SW480 (cell line): Measurements from ENCODE around the gene CDC42BPB.

Experiments
- DNase-seq: peaks from one replicate; pipeline ENCODE4 v3.0.0-alpha.2; 2016; ENCODE audit warnings: low spot score

The CDC42BPB gene

GRCh38 chr14:103073367-103073875 lies 16.1 kb upstream of the CDC42BPB start:
- DNase-seq: no peak

GRCh38 chr14:103072595-103073366 lies 15.4 kb upstream of the CDC42BPB start:
- no peak for DNase-seq

- DNase-seq: no peak
These were observed 14.3 kb upstream of the CDC42BPB start for GRCh38 chr14:103071544-103072251.

DNA sequence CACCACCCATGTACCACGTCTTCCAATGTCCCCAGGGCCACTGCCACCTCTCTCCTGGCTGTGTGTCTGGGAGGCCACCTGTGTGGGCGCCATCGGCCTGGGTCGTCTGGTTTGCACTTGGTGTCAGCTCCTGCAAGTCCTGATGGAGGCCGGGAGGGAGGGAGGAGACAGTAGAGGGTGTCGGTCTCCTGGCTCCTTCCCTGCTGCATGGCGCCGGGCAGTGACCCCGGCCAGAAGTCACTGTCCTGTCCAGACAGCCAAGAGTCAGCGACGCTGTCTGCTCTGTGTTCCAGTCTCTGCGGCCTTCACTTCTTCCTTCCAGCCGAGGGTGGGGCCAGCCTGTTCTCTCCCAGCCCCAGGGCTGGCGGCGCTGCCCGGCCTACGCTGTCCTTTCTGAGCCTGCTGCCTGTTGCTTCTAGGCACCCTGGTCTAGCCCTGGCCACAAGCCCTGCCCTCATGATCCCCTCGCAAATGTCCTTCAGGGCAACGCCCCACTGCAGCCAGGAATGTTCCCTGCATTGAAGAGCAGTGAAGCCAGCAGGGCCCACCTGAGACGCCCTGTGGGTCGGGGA lies 13.7 kb upstream of the CDC42BPB start:
- no peak for DNase-seq

GRCh38 chr14:103070263-103070885 lies 13.0 kb upstream of the CDC42BPB start:
- no peak for DNase-seq

DNA sequence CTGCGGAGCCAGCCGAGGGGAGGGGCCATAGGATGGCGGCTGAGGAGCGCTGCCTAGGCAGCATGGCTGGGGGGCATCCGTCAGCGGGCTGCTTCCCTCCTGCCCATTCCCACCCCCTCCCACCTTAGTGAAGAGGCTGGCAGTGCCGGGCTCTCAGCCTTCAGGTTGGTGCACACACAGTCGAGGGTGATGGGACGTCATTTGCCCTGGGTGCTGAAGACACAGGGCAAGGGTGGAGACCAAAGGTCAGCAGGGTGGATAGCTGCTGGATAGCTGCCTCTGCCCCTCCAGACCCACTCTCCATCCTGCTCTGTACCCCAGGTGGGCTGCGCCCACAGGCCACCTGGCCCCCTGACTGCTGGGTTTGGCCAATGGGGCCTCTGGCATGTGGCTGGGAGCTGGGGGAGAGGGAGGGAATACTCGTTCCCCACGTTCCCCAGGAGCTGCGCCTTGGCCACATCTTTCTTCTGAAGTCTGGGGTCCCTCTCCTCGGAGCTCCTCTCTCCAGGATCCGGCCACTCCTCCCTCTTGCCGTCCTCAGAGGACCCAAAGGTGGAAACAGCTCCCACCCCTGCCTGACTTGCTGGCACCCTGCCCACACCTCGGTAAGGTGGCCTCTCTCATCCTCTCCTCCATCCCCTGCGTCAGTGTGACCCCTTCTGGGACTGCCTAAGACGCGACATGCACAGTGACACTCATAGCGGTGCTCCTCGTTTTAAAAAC lies 11.2 kb upstream of the CDC42BPB start:
- no peak for DNase-seq

- DNase-seq: peak; percentile 95
These were observed 10.0 kb upstream of the CDC42BPB start for GRCh38 chr14:103067231-103067954.

DNA sequence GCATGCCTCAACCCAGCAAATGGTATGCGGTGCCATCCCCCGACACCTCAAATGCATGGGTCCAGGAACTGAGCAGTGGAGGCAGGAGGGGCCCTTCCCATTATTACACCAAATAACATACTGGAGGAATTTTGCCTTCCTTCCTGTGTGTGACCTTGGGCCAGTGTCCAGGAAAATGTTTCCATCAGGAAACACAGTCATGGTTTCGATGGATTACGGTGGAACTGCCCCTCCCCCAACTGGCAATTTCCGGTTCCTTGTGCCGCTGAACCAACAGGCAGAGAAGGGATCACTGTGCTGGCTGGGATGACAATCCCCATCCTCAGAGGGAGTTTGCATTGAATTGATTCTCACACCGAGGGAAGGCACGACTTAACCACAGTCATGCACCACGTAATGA lies 9.1 kb upstream of the CDC42BPB start:
- no peak for DNase-seq

DNA sequence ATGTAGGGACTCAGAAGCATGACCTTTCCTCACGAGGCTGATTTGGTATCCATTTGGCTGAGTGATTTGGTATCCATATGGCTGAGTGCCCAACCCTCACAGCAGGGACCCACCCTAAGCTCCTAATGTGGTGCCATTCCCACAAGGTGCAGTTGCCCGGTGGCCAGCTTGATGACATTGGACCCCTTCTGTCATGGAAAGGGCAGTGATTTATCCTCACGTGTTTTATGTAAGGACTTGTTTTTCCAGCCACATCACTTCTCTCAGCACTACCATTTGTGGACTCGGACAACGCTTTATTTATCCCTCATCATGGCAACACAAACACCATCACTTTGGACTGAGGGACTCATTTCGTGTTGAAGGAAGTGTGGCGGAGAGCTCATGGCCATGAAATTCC lies 8.5 kb upstream of the CDC42BPB start:
- no peak for DNase-seq

GRCh38 chr14:103064978-103065377 lies 7.6 kb upstream of the CDC42BPB start:
- no peak for DNase-seq

DNA sequence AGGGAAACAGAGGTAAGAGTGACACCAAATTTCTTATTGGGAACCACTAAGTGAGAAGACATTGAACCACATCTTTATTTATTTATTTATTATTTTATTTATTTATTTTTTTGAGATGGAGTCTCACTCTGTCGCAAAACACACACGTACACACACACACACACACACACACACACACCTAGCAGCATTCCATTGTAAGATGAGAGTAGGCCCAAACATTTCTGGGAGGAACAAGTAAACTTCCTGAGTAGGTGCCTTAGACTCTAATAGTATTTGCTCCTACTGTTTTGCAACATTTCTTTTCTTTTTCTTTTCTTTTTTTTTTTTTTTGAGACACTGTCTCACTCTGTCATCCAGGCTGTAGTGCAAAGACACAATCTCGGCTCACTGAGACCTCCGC lies 7.1 kb upstream of the CDC42BPB start:
- no peak for DNase-seq

GRCh38 chr14:103061482-103061976 lies 4.2 kb upstream of the CDC42BPB start:
- no peak for DNase-seq

- no peak for DNase-seq
These were observed 2.2 kb upstream of the CDC42BPB start for GRCh38 chr14:103059556-103059955.

DNA sequence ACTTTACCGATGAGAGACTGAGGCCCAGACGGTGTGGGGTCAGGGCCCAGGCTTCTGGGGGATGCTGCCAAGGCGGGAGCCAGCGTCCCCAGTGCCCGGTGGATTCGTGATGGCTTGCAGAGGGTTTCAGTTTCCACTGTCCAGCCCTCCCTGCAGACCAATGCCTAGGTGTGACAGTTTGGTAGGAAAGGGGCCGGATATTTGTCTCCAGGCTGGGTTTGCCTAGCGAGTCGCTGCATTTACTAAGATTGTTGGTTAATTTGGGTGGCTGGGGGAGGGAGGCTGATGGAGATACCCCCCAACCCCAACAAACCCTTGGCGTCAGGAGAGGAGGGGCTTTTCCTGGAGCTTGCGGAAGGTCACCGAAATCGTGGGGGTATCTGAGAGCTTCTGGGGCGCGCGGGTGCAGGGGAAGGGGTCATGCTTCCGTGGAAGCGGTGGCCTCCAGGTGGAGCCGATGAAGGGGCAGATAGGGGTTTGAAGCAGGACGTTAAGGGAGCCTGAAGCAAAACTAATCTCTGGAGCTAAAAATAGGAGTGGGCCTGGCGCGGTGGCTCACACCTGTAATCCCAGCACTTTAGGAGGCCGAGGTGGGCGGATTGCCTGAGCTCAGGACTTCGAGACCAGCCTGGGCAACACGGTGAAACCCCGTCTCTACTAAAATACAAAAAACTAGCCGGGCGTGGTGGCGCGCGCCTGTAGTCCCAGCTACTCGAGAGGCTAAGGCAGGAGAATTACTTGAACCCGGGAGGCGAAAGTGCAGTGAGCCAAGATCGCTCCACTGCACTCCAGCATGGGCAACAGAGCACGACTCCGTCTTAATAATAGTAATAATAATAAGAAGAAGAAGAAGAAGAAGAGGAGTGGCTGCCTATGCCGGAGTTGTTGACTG lies 1.1 kb upstream of the CDC42BPB start:
- DNase-seq: no peak

GRCh38 chr14:103057028-103057371 lies 349 bp downstream of the CDC42BPB start:
- peak; percentile 41 for DNase-seq

DNA sequence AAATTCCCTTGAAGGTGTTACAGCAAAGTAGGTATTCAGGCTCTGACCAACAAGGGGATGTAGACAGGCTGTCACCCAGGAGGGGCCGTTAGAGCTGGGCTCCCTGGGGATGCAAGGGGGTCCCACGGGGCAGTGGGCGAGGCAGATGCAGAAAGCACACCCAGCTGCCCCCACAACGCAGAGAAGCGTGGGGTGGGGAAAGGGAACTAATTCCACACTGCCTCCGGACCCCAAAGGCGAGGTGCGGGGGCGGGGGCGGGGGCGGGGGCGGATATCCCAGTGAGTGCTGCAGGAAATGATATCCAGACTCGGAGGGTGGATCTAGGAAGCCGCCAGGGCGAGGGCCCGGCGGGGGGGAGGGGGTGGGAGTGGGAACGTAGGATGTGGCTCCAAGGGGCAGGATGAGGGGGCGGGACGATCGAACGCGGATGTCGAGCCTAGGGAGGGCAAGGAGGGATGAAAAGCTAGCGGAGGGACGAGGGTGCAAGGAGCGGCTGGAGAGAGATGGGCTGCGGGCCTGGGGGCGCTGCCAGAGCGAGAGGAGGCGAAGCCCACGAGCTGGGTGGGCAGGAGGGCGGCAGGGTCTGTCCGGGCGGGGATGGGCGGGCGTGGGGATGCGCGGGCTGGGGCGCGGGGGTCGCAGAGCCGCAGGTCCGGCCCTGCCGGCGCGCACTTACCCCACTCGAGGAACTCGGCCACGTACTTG lies 874 bp downstream of the CDC42BPB start:
- DNase-seq: peak; percentile 49

DNA sequence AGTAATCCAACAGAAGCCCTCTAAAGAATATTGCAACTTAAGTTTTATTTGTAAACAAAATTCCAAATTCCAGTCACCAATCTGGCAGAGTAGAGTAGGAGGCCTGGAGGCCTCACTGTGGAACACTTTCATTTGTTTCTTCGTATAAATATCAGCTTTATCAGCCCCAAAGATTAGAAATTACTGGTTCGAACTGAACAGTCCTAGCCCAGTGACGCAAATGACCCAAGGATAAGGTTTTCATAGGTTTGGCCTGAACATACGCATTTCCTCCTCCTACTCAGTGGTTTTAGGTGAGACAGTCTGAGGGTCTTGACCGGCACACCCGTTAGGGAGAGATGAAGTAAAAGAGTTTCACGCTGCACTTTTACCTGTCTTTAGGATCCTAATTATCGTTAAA lies 1.7 kb downstream of the CDC42BPB start:
- no peak for DNase-seq

DNA sequence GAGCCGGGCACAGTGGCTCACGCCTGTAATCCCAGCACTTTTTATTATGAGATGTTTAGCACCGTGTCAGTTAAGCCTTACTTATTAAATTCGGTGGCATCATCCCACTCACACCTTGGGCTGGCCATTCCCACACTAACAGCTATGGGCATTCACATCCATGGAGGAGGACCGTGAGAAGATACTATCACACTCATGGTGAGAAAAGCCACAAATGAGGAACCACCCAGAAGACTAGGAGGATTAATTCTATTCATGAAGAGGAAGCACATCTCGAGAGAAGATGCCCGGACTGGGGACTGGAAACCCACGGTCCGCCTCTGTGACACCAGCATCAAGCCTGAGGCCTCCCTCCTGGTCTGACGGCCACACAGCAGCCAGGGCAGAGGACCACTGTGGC lies 4.9 kb downstream of the CDC42BPB start:
- DNase-seq: no peak

DNA sequence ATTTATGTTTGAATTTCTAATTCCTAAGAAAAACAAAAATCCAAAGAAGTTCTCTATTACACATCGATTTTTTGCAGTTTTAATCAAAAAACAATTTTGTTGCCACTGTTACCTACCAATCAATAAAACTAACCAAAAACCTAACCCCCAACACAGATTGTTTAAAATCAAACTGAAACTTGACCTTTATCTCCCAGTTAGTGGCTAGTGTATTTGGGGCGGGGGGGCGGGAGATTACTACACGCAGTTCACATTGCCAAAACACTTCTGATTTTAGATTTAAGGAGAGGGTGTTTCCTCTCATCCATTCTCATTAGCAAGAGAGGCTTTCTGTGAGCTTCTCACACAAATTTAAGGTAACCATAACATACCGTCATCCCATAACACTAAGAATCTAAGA lies 6.4 kb downstream of the CDC42BPB start:
- no peak for DNase-seq
